Spinal cord (tissue), 10 donors: ENCODE data around the gene PPDPF. TPM values are rescaled to one million over a fixed set of nuclear protein-coding genes. Genes with fewer than 3 reads are reported as not detected.

ENCODE experiments used
- DNase-seq, 6 donors: peaks; one replicate each; pipeline versions ENCODE4 v3.0.0 to v3.0.0-alpha.2; 2013 to 2015; ENCODE audit warnings: low spot score in 6 of 6, low read depth in 4 of 6
- H3K27ac ChIP-seq: one replicate; pipeline ENCODE4 v1.5.1; 2013; ENCODE audit warnings: low read depth, low read length, control low read depth
- H3K27me3 ChIP-seq: one replicate; pipeline ENCODE4 v1.6.1; 2013; ENCODE audit warnings: low read length; ENCODE audit not compliant: control insufficient read depth, insufficient read depth
- H3K36me3 ChIP-seq: one replicate; pipeline ENCODE4 v1.6.1; 2013; ENCODE audit warnings: low read length; ENCODE audit not compliant: control insufficient read depth, insufficient read depth
- H3K4me1 ChIP-seq: one replicate; pipeline ENCODE4 v1.6.1; 2013; ENCODE audit warnings: low read length; ENCODE audit not compliant: control insufficient read depth, insufficient read depth
- H3K4me3 ChIP-seq: one replicate; pipeline ENCODE4 v1.5.1; 2013; ENCODE audit warnings: low read depth, low read length, control low read depth
- H3K9me3 ChIP-seq: one replicate; pipeline ENCODE4 v1.6.1; 2013; ENCODE audit warnings: low read length; ENCODE audit not compliant: control insufficient read depth, insufficient read depth
- WGBS: methylation state at CpG from one replicate; pipeline ENCODE4 v1.1.5; 2013; ENCODE audit warnings: missing lambda C conversion rate; ENCODE audit not compliant: insufficient coverage; 5-methylcytosine and 5-hydroxymethylcytosine counted together
- polyA plus RNA-seq, 2 donors: library from polyadenylated mRNA; unstranded; fragments of 120-200 nt; gene quantifications; one replicate each; pipeline ENCODE4 v1.2.1, GENCODE V29; 2013; ENCODE audit not compliant: insufficient read length in 2 of 2
- total RNA-seq, 2 donors: library from RNA; depleted of rRNA in 1 of 2; stranded (reverse); fragments of 120-200 nt in 1 of 2; fragments of >200 nt in 1 of 2; gene quantifications; one replicate each; pipeline versions ENCODE4 v1.2.3 to v1.2.4, GENCODE V29; 2013 to 2014
- donor health status: healthy.

Gene PPDPF
- total and polyA plus RNA-seq, 4 donors: 19.9 to 467 (median 266) TPM

DNA sequence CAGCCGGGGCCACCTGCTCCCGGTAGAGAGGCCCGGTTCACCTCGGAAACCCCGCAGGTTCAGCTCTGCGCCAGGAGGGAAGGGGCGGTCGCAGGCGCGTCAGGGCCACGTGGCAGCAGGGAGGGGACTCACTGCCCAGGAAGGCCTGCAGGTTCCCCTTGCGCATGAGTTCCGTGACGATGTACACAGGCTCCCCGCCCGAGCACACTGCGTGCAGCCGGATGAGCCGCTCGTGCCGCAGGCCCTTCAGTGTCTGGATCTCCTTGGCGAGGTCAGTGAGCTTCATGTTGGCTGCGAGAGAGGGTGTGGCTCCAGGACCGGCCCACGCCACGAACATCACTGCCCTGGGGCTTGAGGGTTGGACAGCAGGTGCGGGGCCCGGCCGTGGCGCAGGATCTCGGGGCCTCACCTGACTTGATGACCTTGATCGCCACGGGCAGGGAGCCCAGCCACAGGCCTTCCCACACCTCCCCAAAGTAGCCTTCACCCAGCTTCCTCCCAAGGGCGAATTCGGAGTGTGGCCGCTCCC is 21.5 kb downstream of the PPDPF start:
- no peak overlapping the region for H3K4me3 ChIP-seq
- H3K36me3 ChIP-seq: no peaks in the 10 kb centered on the region
- DNase-seq: no peak
- peaks cover 6% of the 10 kb centered on the region for H3K27me3 ChIP-seq
- WGBS: 84% methylated on average over 36 of the region's 36 CpGs
- H3K9me3 ChIP-seq: no peaks in the 10 kb centered on the region
- H3K4me1 ChIP-seq: peaks cover 16% of the 10 kb centered on the region
- H3K27ac ChIP-seq: no peak overlapping the region

DNA sequence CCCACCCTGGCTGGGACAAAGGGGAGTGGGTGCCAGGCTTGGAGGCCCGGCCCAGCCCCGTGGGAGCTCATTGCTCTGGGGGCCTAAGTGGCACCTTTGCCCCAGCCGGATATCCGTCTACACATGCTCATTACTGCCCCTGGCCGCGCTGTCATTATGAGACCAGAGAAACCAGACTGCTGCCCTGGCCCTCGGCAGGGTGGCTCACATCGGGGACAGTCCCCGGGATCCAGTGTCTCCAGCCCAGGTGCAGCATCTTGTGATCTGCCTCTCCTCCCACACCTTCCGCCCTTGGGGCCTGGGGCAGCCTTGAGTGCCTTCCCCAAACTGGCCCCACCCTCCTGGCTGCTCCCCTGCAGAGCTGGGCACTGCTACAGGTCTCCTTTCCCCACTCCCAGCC is 22.1 kb downstream of the PPDPF start:
- WGBS: 84% methylated on average over 10 of the region's 10 CpGs
- H3K27me3 ChIP-seq: peaks cover 8% of the 10 kb centered on the region

DNA sequence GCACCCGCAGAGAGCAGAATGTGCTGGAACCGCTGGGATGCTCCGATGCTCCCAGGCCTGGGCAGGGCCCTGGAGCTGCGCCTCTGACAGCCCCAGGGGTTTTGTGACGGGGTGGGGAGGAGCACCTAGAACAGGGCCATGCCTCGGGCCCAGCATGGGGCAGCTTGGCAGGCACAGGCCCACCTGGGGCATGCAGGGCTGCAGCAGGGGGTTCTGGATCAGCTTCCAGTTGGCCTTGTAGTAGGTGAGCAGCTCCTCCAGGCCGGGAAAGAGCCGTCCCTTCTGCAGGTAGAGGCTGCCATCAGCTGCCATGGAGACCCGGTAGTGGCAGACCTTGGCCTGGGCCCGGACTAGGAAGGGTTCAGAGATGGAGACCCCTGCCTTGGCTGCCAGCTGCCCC is 22.6 kb downstream of the PPDPF start:
- no peak for DNase-seq
- Histone ChIP-seq H3K27me3 (peaks cover 10% of the 10 kb centered on the region), H3K27ac (no peak overlapping the region), H3K36me3 (no peaks in the 10 kb centered on the region), H3K9me3 (no peaks in the 10 kb centered on the region), H3K4me3 (no peak overlapping the region), H3K4me1 (peaks cover 6% of the 10 kb centered on the region)
- WGBS: 82% methylated on average over 10 of the region's 10 CpGs

More for the DNA sequence above, 22.1 kb downstream of the PPDPF start:
- no peak overlapping the region for H3K4me3 ChIP-seq
- peaks cover 11% of the 10 kb centered on the region for H3K4me1 ChIP-seq
- no peaks in the 10 kb centered on the region for H3K9me3 ChIP-seq
- H3K36me3 ChIP-seq: no peaks in the 10 kb centered on the region
- no peak overlapping the region for H3K27ac ChIP-seq
- DNase-seq: no peak

DNA sequence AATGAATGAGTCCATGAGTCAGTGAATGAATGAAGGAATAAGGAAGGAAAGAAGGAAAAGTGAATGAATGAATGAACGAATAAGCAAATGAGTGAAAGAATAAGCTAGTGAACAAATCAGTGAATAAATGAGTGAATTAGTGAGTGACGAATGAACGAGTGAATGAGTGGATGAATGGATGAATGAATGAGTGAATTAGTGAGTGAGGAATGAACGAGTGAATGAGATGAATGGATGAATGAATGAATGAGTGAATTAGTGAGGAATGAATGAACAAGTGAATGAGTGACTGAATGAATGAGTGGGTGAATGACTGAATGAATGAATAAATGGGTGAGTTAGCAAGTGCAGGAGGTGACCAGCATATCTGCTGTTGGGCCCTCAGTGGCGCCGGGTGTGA is 23.2 kb downstream of the PPDPF start:
- Histone ChIP-seq H3K4me3 (no peak overlapping the region), H3K36me3 (no peaks in the 10 kb centered on the region), H3K4me1 (peaks cover 6% of the 10 kb centered on the region), H3K9me3 (no peaks in the 10 kb centered on the region), H3K27me3 (peaks cover 16% of the 10 kb centered on the region), H3K27ac (no peak overlapping the region)
- DNase-seq: no peak
- WGBS: 97% methylated on average over 6 of the region's 6 CpGs

DNA sequence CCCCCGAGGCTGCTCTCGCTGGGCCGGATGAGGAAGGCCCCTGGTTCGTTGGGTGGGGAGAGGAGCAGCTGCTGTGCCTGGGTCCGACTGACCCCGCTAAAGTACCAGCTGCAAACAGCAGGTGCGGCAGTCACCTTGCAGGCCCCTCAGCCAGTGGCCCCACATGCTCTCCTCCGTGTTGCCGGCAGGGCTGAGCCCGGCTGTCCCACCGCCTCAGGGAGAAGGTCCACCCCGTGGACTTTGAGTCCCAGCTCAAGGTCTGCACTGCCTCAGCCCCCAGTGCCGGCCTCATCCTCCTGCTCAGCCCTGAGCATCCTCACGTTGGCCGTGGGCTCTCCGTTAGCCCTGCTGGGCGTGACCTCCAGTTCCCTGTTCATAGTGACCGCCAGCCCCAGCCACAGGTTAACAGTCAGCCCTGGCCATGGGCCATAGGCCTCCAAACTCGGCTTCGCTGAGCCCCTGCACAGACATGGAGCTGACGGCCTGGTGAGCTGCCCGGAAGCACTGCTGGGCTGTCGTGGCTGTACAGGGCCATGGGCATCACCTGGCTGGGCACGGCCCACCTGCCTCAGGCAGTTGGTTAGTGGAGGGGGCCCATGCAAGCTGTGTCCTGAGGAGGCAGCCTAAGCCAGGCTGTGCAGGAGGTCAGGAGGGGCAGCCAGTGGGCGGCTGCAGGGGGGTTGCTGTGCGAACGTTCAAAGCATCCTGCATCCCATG is 23.8 kb downstream of the PPDPF start:
- DNase-seq: no peak
- Histone ChIP-seq H3K27me3 (peaks cover 16% of the 10 kb centered on the region), H3K4me3 (no peak overlapping the region), H3K36me3 (no peaks in the 10 kb centered on the region), H3K9me3 (no peaks in the 10 kb centered on the region), H3K27ac (no peak overlapping the region), H3K4me1 (peaks cover 6% of the 10 kb centered on the region)
- WGBS: 72% methylated on average over 27 of the region's 27 CpGs

DNA sequence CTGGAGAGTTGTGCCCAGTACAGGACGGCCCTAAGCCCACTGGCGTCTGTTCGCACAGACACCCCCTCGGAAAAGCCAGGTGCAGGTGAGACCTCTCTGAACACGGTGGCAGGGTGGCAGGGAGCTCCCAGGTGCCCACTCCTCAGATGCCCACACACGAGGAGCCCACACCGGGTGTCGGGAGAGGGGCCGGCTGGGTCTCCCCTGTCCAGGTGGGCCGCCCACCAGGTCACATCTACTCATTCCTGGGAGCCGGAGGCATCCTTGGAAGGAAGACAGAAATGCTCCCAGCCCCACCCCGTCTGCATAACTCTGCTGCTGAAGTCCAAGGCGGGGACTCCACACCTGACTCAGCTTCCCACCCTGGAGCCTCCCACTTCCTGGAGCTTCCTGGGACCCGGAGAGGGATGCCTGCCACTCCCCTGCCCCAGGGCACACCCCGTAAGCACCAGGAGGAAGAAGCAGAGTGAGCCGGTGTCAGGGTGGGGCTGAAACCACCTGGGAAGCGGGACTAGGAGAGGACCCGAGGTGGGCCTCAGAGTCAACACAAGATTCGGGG is 24.5 kb downstream of the PPDPF start:
- peaks cover 6% of the 10 kb centered on the region for H3K4me1 ChIP-seq
- no peaks in the 10 kb centered on the region for H3K36me3 ChIP-seq
- WGBS: 79% methylated on average over 15 of the region's 19 CpGs
- no peak overlapping the region for H3K4me3 ChIP-seq
- no peaks in the 10 kb centered on the region for H3K9me3 ChIP-seq
- H3K27ac ChIP-seq: no peak overlapping the region
- no peak for DNase-seq
- peaks cover 16% of the 10 kb centered on the region for H3K27me3 ChIP-seq

DNA sequence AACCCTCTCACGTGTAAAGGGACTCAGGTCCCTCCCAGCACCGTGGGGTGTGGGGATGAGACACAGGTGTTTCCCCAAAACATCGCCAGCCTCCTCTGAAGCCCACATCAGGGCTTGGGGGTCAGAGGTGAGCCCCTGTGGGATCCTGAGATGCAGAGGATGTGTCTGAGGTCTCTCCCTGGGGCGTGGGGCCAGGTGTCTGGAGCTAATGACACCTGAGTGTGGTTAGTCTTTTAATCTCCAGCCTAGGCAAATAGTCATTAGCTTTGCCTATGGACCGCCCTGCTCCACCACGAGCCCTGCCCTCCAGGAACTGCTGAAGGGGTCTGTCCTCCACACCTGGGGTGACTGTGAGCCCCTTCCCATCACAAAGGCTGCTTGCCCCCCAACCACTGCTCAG is 25.2 kb downstream of the PPDPF start:
- 67% methylated on average over 5 of the region's 6 CpGs for WGBS
- H3K27ac ChIP-seq: no peak overlapping the region
- no peak overlapping the region for H3K4me3 ChIP-seq
- no peaks in the 10 kb centered on the region for H3K9me3 ChIP-seq
- H3K27me3 ChIP-seq: peaks cover 19% of the 10 kb centered on the region
- H3K36me3 ChIP-seq: no peaks in the 10 kb centered on the region
- H3K4me1 ChIP-seq: no peaks in the 10 kb centered on the region
- DNase-seq: no peak

DNA sequence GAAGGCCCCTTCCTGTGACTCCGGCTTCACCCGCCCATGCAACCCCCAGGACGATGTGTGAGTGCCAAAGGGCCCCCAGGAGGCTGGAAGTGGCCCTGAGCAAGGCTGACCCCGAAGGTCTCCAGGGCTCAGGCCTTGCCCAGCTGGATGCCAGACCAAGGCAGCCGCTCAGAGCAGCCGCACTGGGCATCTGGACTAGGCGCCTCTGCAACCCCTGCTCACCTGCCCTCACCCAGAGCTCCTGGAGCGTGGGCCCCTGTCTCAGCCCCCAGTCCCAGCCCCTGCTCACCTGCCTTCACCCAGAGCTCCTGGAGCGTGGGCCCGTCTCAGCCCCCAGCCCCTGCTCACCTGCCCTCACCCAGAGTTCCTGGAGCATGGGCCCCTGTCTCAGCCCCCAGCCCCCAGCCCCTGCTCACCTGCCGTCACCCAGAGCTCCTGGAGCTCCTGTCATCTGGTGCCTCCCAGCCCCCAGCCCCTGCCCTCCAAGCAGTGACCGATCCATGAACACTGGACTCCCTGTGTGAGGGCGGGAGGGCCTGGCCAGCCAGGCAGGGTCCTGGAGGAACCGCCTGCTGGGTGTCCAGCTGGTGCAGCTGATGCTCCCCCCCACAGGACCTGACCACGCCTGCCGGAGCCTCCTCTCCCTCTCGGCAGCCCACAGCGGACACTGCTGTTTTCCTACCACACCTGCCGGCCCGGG is 25.8 kb downstream of the PPDPF start:
- Histone ChIP-seq H3K27ac (no peak overlapping the region), H3K4me3 (no peak overlapping the region), H3K27me3 (peaks cover 21% of the 10 kb centered on the region), H3K36me3 (no peaks in the 10 kb centered on the region), H3K9me3 (no peaks in the 10 kb centered on the region), H3K4me1 (no peaks in the 10 kb centered on the region)
- no peak for DNase-seq
- WGBS: 72% methylated on average over 19 of the region's 20 CpGs

DNA sequence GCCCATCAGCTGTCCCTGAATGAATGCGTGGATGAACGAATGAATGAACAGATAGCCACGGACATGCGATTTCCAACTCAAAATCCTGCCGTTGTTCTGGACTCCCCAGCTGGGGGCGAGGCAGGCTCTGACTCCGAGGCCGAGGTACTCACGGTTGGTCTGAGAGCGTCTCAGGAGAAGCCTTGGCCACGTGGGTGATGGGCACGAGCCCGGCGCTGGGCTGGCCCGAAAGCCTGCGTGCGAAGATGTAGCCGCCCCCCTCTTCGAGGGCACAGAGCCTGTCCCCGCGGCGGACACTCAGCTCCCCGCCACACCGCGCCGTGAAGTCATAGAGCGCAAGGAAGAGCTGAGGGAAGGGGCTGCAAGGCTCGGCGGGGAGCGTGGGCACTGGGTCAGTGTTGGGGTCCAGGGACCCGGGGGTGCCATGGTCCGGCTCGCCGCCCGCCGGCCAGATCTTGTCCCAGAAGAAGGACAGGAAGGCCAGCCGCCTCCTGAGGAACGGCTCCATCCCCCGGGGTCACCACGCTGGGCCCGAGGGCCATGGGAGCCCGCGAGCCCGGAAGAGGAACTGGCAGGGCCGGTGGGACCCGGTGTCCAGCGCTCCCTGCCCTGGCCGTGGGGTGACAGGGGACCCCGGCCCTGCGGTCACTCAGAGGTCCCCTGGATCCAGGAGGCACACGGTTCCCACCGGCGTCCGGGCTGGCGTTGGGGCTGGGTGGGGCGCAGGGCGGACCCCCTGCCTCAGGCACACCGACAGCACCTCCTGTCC is 26.6 kb downstream of the PPDPF start:
- Histone ChIP-seq H3K9me3 (no peaks in the 10 kb centered on the region), H3K4me3 (no peak overlapping the region), H3K4me1 (no peaks in the 10 kb centered on the region), H3K27ac (no peak overlapping the region), H3K36me3 (no peaks in the 10 kb centered on the region), H3K27me3 (peaks cover 21% of the 10 kb centered on the region)
- 55% methylated on average over 58 of the region's 58 CpGs for WGBS
- no peak for DNase-seq
